Activated CD8-positive, alpha-beta T cell treated with anti-CD3 and anti-CD28 coated beads for 36 hours (primary cell): ENCODE results near the gene SLC16A5. TPM values are rescaled to one million over a fixed set of nuclear protein-coding genes. Genes with fewer than 3 reads are reported as not detected.
"Not testable (repeated sequence)": the region's sequence is repeated elsewhere in the genome, so short reads cannot be mapped to it uniquely, and the experiment has no call there.

ENCODE experiments used
- ATAC-seq: fragments of 200-7000 bp; cut with Tn5 transposase; one replicate; pipeline ENCODE4 v1.10.0; 2021; ENCODE audit warnings: mild to moderate bottlenecking, moderate library complexity
- CTCF ChIA-PET: fragments of 350-600 bp; sonication (Branson Sonifier 250); formaldehyde crosslinking; loops from one replicate; lab custom pipeline; 2021; ENCODE audit warnings: antibody characterized with exemption; lab: Charles Lee
- POLR2A ChIA-PET: fragments of 350-600 bp; sonication (Branson Sonifier 250); formaldehyde crosslinking; loops from one replicate; lab custom pipeline; 2021; ENCODE audit warnings: antibody characterized with exemption; lab: Charles Lee
- DNase-seq: peaks from one replicate; pipeline ENCODE4 v3.0.0-alpha.2; 2020
- H3K27ac Mint-ChIP-seq: one replicate; pipeline ENCODE4 v1.8.0; 2021; ENCODE audit warnings: mild to moderate bottlenecking, mixed read lengths
- H3K27me3 Mint-ChIP-seq: one replicate; pipeline ENCODE4 v1.8.0; 2021; ENCODE audit warnings: mixed read lengths
- H3K36me3 Mint-ChIP-seq: one replicate; pipeline ENCODE4 v1.8.0; 2021; ENCODE audit warnings: low read depth, mixed read lengths
- H3K4me1 Mint-ChIP-seq: one replicate; pipeline ENCODE4 v1.8.0; 2021; ENCODE audit warnings: low read depth, mixed read lengths
- H3K4me3 Mint-ChIP-seq: one replicate; pipeline ENCODE4 v1.8.0; 2021; ENCODE audit warnings: mild to moderate bottlenecking, moderate library complexity, mixed read lengths
- H3K9me3 Mint-ChIP-seq: one replicate; pipeline ENCODE4 v1.8.0; 2021; ENCODE audit warnings: mixed read lengths
- CTCF ChIP-seq: fragments of 200-600 bp; IDR thresholded peaks from one replicate; pipeline ENCODE4 v1.8.0; 2022; ENCODE audit warnings: antibody characterized with exemption, mild to moderate bottlenecking
- intact Hi-C: fragments of 100-400 bp; cut with micrococcal nuclease; formaldehyde crosslinking; loops from one replicate; pipeline ENCODE4 v1.10.0; 2022
- total RNA-seq, 2 experiments: library from RNA; stranded (reverse); gene quantifications; one replicate each; pipeline ENCODE4 v1.2.3, GENCODE V29; 2021

Gene SLC16A5
- total RNA-seq, 2 experiments from 2014 or later = 2.0 to 2.8 TPM

- intact Hi-C loops = no loop called here
- no peaks in the 10 kb centered on the region for H3K27me3 Mint-ChIP-seq
- H3K4me3 Mint-ChIP-seq = no peak overlapping the region
- peaks cover 7% of the 10 kb centered on the region for H3K36me3 Mint-ChIP-seq
- H3K4me1 Mint-ChIP-seq = peaks cover 28% of the 10 kb centered on the region
- H3K9me3 Mint-ChIP-seq = no peaks in the 10 kb centered on the region
- TF ChIP-seq CTCF = no peak
- H3K27ac Mint-ChIP-seq = peak overlapping the region; percentile 73
- DNase-seq = no peak
- POLR2A ChIA-PET = interaction anchor here (0.6 to 4.1 kb wide), 5 partner anchors 10 to 72 kb away, joined by 3 to 23 read pairs (median 3); partner anchors contain the start of genes ARMC7 and JPT1
- CTCF ChIA-PET = interaction anchor here (1.1 to 5.9 kb wide), 5 partner anchors 10 to 163 kb away, joined by 3 to 56 read pairs (median 4); no protein-coding TSS in a partner anchor
- ATAC-seq = no peak
These were observed 37.0 kb downstream of the SLC16A5 start for GRCh38 chr17:75124819-75125162.

GRCh38 chr17:75125984-75126383 is 38.2 kb downstream of the SLC16A5 start:
- POLR2A ChIA-PET = interaction anchor here (0.6 to 4.1 kb wide), 4 partner anchors 11 to 97 kb away, joined by 3 to 23 read pairs (median 3); partner anchors contain the start of gene JPT1
- ATAC-seq = no peak
- no peak overlapping the region for H3K4me3 Mint-ChIP-seq

GRCh38 chr17:75126954-75127353 is 39.2 kb downstream of the SLC16A5 start:
- ChIA-PET CTCF (interaction anchor here (1.0 to 1.3 kb wide), 2 partner anchors 13 to 15 kb away, joined by 3 to 10 read pairs; no protein-coding TSS in a partner anchor), POLR2A (no interaction called here)
- intact Hi-C loops = no loop called here
- Mint-ChIP-seq H3K27me3 (no peaks in the 10 kb centered on the region), H3K9me3 (no peaks in the 10 kb centered on the region), H3K27ac (no peak overlapping the region), H3K4me1 (peaks cover 30% of the 10 kb centered on the region), H3K36me3 (peaks cover 11% of the 10 kb centered on the region), H3K4me3 (no peak overlapping the region)
- no peak for DNase-seq
- ATAC-seq = no peak
- no peak for TF ChIP-seq CTCF

More at GRCh38 chr17:75125984-75126383, 38.2 kb downstream of the SLC16A5 start:
- H3K27ac Mint-ChIP-seq = peak overlapping the region; percentile 21
- peaks cover 32% of the 10 kb centered on the region for H3K4me1 Mint-ChIP-seq
- no peaks in the 10 kb centered on the region for H3K9me3 Mint-ChIP-seq
- peaks cover 12% of the 10 kb centered on the region for H3K36me3 Mint-ChIP-seq
- H3K27me3 Mint-ChIP-seq = no peaks in the 10 kb centered on the region
- CTCF ChIA-PET = interaction anchor here (0.6 to 5.9 kb wide), 4 partner anchors 11 to 115 kb away, joined by 3 to 56 read pairs (median 4); no protein-coding TSS in a partner anchor
- no peak for DNase-seq
- no peak for TF ChIP-seq CTCF
- intact Hi-C loops = no loop called here

GRCh38 chr17:75127936-75128335 is 40.2 kb downstream of the SLC16A5 start:
- peaks cover 36% of the 10 kb centered on the region for H3K4me1 Mint-ChIP-seq
- H3K36me3 Mint-ChIP-seq = peaks cover 13% of the 10 kb centered on the region
- intact Hi-C loops, H3K27me3 Mint-ChIP-seq, H3K4me3 Mint-ChIP-seq, DNase-seq, ATAC-seq, H3K9me3 Mint-ChIP-seq: not testable (repeated sequence)
- CTCF ChIA-PET = interaction anchor here (1.0 to 1.3 kb wide), 2 partner anchors 14 to 16 kb away, joined by 3 to 10 read pairs; no protein-coding TSS in a partner anchor
- H3K27ac Mint-ChIP-seq = peak overlapping the region; percentile 46
- POLR2A ChIA-PET = interaction anchor here (0.7 kb wide), 1 partner anchor 1538 kb away, joined by 3 read pairs; no protein-coding TSS in a partner anchor

- no peak for TF ChIP-seq CTCF
- peaks cover 13% of the 10 kb centered on the region for H3K36me3 Mint-ChIP-seq
- H3K27me3 Mint-ChIP-seq = no peaks in the 10 kb centered on the region
- ATAC-seq (no peak), DNase-seq (no peak)
- H3K4me1 Mint-ChIP-seq = peaks cover 34% of the 10 kb centered on the region
- H3K4me3 Mint-ChIP-seq = no peak overlapping the region
- no peaks in the 10 kb centered on the region for H3K9me3 Mint-ChIP-seq
- no peak overlapping the region for H3K27ac Mint-ChIP-seq
- intact Hi-C loops = no loop called here
- CTCF ChIA-PET = interaction anchor here (1.0 to 9.2 kb wide), 3 partner anchors 11 to 25 kb away, joined by 3 to 147 read pairs (median 4); partner anchors contain the start of gene JPT1
- POLR2A ChIA-PET = interaction anchor here (0.9 to 3.9 kb wide), 3 partner anchors 15 to 25 kb away, joined by 3 to 40 read pairs (median 4); partner anchors contain the start of gene JPT1
These were observed 41.1 kb downstream of the SLC16A5 start for GRCh38 chr17:75128694-75129505.
